Liver (tissue), 9 donors: ENCODE data around the gene CDH18. TPM values are rescaled to one million over a fixed set of nuclear protein-coding genes. Genes with fewer than 3 reads are reported as not detected.

ENCODE experiments used
- DNase-seq: peaks from one replicate; pipeline ENCODE4 v3.0.0-alpha.2; 2017; ENCODE audit warnings: low spot score
- H3K27ac ChIP-seq, 2 donors: one replicate each; pipeline ENCODE4 v1.7.0; 2013; ENCODE audit warnings: inconsistent platforms in 2 of 2, low read length in 2 of 2, control low read depth in 1 of 2, low read depth in 1 of 2, mild to moderate bottlenecking in 1 of 2
- H3K27me3 ChIP-seq, 4 donors: one replicate each; pipeline versions ENCODE4 v1.6.1 to v1.7.0; 2013; ENCODE audit warnings: low read length in 3 of 4, inconsistent platforms in 1 of 4, mild to moderate bottlenecking in 1 of 4, moderate library complexity in 1 of 4; ENCODE audit not compliant: control insufficient read depth in 4 of 4, insufficient read depth in 4 of 4
- H3K36me3 ChIP-seq, 4 donors: one replicate each; pipeline versions ENCODE4 v1.6.1 to v1.7.0; 2013; ENCODE audit warnings: low read length in 3 of 4, mild to moderate bottlenecking in 3 of 4, low read depth in 1 of 4, moderate library complexity in 1 of 4; ENCODE audit not compliant: control insufficient read depth in 4 of 4, insufficient read depth in 3 of 4
- H3K4me1 ChIP-seq, 4 donors: one replicate each; pipeline versions ENCODE4 v1.6.1 to v1.7.0; 2013; ENCODE audit warnings: low read length in 3 of 4, mild to moderate bottlenecking in 3 of 4, moderate library complexity in 1 of 4; ENCODE audit not compliant: control insufficient read depth in 4 of 4, insufficient read depth in 4 of 4
- H3K4me3 ChIP-seq, 3 donors: one replicate each; pipeline versions ENCODE4 v1.6.1 to v1.7.0; 2013; ENCODE audit warnings: low read length in 3 of 3, control low read depth in 1 of 3, low read depth in 1 of 3, mild to moderate bottlenecking in 1 of 3
- H3K9ac ChIP-seq, 2 donors: one replicate each; pipeline ENCODE4 v1.7.0; 2013; ENCODE audit warnings: low read length in 2 of 2, mild to moderate bottlenecking in 2 of 2, moderate library complexity in 2 of 2, control low read depth in 1 of 2, low read depth in 1 of 2
- H3K9me3 ChIP-seq, 4 donors: one replicate each; pipeline versions ENCODE4 v1.6.1 to v1.7.0; 2013; ENCODE audit warnings: low read length in 3 of 4; ENCODE audit not compliant: control insufficient read depth in 4 of 4
- EGR1 ChIP-seq, 2 donors: IDR thresholded peaks; 2 replicates each; pipeline ENCODE4 v1.6.1; 2016 to 2018; ENCODE audit warnings: antibody characterized with exemption in 2 of 2, low read depth in 2 of 2
- GABPA ChIP-seq, 2 donors: IDR thresholded peaks in 1 of 2; conservative IDR thresholded peaks in 1 of 2; 2 replicates each; pipeline ENCODE4 v1.6.1; 2016; ENCODE audit warnings: antibody characterized with exemption in 2 of 2, mild to moderate bottlenecking in 1 of 2, moderate library complexity in 1 of 2
- HNF4A ChIP-seq, 2 donors: conservative IDR thresholded peaks; 2 replicates each; pipeline ENCODE4 v1.6.1; 2016; ENCODE audit warnings: antibody characterized with exemption in 2 of 2, mild to moderate bottlenecking in 2 of 2
- JUND ChIP-seq, 2 donors: IDR thresholded peaks; 2 replicates each; pipeline ENCODE4 v1.6.1; 2016; ENCODE audit warnings: antibody characterized with exemption in 2 of 2
- RAD21 ChIP-seq, 2 donors: IDR thresholded peaks; 2 replicates each; pipeline ENCODE4 v1.6.1; 2016; ENCODE audit warnings: antibody characterized with exemption in 2 of 2, mild to moderate bottlenecking in 2 of 2
- RXRA ChIP-seq, 2 donors: IDR thresholded peaks; 2 replicates each; pipeline ENCODE4 v1.6.1; 2017 to 2018; ENCODE audit warnings: antibody characterized with exemption in 2 of 2, mild to moderate bottlenecking in 1 of 2
- YY1 ChIP-seq: IDR thresholded peaks from 2 replicates; pipeline ENCODE4 v1.6.1; 2016; ENCODE audit warnings: antibody characterized with exemption, mild to moderate bottlenecking
- ZBTB33 ChIP-seq: IDR thresholded peaks from 2 replicates; pipeline ENCODE4 v1.6.1; 2016; ENCODE audit warnings: antibody characterized with exemption
- WGBS: extraction: QIAGEN DNeasy Blood & Tissue Kit; methylation state at CpG from one replicate; pipeline ENCODE4 v1.1.7; 2013; 5-methylcytosine and 5-hydroxymethylcytosine counted together
- polyA plus RNA-seq, 2 donors: library from polyadenylated mRNA; stranded (reverse) in 1 of 2; unstranded in 1 of 2; fragments of 200-250 nt in 1 of 2; fragments of >200 nt in 1 of 2; fragmentation: Nextera tagmentation in 1 of 2; extraction: Ambion mirVana in 1 of 2; gene quantifications; one replicate each; pipeline versions ENCODE4 v1.2.1 to v1.2.3, GENCODE V29; 2013 to 2015
- total RNA-seq, 2 donors: library from RNA; depleted of rRNA; stranded (reverse); fragments of >200 nt; gene quantifications; one replicate each; pipeline ENCODE4 v1.2.3, GENCODE V29; 2014
- TF ChIP-seq, protein P1 (sequence below): IDR thresholded peaks from 2 replicates; pipeline ENCODE4 v1.6.1; 2016; ENCODE audit warnings: antibody characterized with exemption
- TF ChIP-seq, protein P2 (sequence below): IDR thresholded peaks from 2 replicates; pipeline ENCODE4 v1.6.1; 2016; ENCODE audit warnings: antibody characterized with exemption, mild to moderate bottlenecking
- donor health status: healthy.
- donor health status: healthy.
- donor health status: healthy.
- donor health status: healthy.
- donor health status: healthy.

Gene CDH18
- total and polyA plus RNA-seq, 4 donors: 0.19 TPM; not detected in 3

DNA sequence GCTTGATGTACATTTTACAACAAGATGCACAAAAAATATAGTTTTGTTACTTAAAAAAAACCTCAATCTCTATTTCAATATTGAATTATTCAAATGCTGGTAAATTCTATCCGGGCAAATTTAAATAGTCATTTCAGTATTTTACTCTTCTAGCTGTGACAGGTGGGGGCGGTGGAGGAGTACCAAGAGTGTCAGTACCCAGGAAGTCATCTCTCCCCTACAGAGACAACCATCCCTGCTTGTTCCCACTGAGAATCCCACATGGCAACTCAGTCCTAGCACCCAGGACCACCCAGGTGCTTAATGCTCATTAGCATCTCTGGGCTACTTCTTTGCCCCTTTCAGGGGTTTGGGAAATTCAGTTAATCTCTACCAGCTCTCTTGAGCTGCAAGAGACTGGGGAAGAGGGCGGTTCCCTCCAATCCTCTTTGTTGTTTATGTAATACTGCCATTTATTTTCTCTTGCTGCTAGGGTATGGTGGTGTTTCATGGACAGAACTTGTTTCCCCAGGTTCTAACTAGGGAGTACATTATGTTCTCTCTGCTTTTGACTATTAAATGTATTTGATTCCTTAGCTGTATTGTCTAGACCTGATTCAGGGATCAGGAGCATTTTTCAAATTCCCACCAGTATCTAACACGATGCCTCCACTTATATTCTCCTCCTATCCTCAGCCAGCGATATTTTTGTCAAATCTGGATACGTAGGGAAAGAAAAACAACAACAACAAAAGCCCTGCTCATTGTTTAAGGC, 122.5 kb downstream of the CDH18 start (continued):
- no peak for TF ChIP-seq ZBTB33

- Histone ChIP-seq H3K9ac (no peak overlapping the region), H3K27me3 (no peaks in the 10 kb centered on the region), H3K4me3 (no peak overlapping the region), H3K4me1 (no peaks in the 10 kb centered on the region), H3K9me3 (no peaks in the 10 kb centered on the region), H3K36me3 (no peaks in the 10 kb centered on the region), H3K27ac (no peak overlapping the region)
- no peak for DNase-seq
- no peak for TF ChIP-seq RAD21 (IDR thresholded peaks at IDR 0.05)
- no peak for TF ChIP-seq YY1
- 56% methylated on average over 3 of the region's 3 CpGs for WGBS
Observed at GRCh38 chr5:19862711-19863110, 125.3 kb downstream of the CDH18 start.

DNA sequence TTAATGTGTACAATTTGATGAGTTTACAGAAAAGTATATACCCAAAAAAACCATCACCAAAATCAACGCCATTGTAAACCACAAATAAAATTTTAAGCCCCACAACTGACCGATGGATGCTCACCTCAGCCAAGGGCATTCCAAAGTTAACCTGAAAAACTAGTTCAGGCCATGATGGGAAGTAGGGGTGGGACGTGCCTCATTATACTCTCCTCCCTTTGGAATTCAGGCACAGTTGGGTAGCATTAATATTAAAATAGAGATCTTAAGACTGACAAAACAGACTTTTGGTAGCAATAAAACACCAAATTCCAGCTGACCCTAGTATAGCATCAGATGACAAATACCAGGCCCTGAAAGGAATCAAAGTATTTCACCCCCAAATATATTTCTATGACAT, 129.0 kb downstream of the CDH18 start:
- no peak overlapping the region for H3K27ac ChIP-seq
- H3K9ac ChIP-seq: no peak overlapping the region
- H3K4me1 ChIP-seq: no peaks in the 10 kb centered on the region
- no peak for DNase-seq
- no peaks in the 10 kb centered on the region for H3K9me3 ChIP-seq
- H3K36me3 ChIP-seq: no peaks in the 10 kb centered on the region
- no peaks in the 10 kb centered on the region for H3K27me3 ChIP-seq
- 70% methylated on average over 3 of the region's 3 CpGs for WGBS
- no peak overlapping the region for H3K4me3 ChIP-seq
- no peak for TF ChIP-seq JUND (IDR thresholded peaks at IDR 0.05)
- TF ChIP-seq GABPA (IDR thresholded peaks at IDR 0.05 in 1 of 2, conservative IDR thresholded peaks at IDR 0.05 in 1 of 2): no peak
- TF ChIP-seq, protein P1, sequence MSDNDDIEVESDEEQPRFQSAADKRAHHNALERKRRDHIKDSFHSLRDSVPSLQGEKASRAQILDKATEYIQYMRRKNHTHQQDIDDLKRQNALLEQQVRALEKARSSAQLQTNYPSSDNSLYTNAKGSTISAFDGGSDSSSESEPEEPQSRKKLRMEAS: no peak
- TF ChIP-seq EGR1 (IDR thresholded peaks at IDR 0.05; ENCODE audit: low read depth in 2 of 2): no peak
- no peak for TF ChIP-seq HNF4A (conservative IDR thresholded peaks at IDR 0.05)
- TF ChIP-seq YY1: no peak
- TF ChIP-seq, protein P2, sequence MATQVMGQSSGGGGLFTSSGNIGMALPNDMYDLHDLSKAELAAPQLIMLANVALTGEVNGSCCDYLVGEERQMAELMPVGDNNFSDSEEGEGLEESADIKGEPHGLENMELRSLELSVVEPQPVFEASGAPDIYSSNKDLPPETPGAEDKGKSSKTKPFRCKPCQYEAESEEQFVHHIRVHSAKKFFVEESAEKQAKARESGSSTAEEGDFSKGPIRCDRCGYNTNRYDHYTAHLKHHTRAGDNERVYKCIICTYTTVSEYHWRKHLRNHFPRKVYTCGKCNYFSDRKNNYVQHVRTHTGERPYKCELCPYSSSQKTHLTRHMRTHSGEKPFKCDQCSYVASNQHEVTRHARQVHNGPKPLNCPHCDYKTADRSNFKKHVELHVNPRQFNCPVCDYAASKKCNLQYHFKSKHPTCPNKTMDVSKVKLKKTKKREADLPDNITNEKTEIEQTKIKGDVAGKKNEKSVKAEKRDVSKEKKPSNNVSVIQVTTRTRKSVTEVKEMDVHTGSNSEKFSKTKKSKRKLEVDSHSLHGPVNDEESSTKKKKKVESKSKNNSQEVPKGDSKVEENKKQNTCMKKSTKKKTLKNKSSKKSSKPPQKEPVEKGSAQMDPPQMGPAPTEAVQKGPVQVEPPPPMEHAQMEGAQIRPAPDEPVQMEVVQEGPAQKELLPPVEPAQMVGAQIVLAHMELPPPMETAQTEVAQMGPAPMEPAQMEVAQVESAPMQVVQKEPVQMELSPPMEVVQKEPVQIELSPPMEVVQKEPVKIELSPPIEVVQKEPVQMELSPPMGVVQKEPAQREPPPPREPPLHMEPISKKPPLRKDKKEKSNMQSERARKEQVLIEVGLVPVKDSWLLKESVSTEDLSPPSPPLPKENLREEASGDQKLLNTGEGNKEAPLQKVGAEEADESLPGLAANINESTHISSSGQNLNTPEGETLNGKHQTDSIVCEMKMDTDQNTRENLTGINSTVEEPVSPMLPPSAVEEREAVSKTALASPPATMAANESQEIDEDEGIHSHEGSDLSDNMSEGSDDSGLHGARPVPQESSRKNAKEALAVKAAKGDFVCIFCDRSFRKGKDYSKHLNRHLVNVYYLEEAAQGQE: no peak
- no peak for TF ChIP-seq RXRA (IDR thresholded peaks at IDR 0.05)
- TF ChIP-seq ZBTB33: no peak
